Trophoblast cell (in vitro differentiated cells and primary cell): ENCODE results near the gene MGMT.

Source experiments
- DNase-seq, 2 donors: peaks; one replicate each; pipeline ENCODE4 v3.0.0-alpha.2; 2016
- H2AFZ ChIP-seq: 2 replicates; pipeline ENCODE4 v1.6.1; 2013; ENCODE audit warnings: low read length, moderate library complexity, mild to moderate bottlenecking; ENCODE audit not compliant: insufficient read depth, poor library complexity
- H2AK5ac ChIP-seq: 2 replicates; pipeline ENCODE4 v1.6.1; 2013; ENCODE audit warnings: mild to moderate bottlenecking, low read length
- H2BK120ac ChIP-seq: 2 replicates; pipeline ENCODE4 v1.6.1; 2013; ENCODE audit warnings: low read length, mild to moderate bottlenecking, moderate library complexity; ENCODE audit not compliant: insufficient read depth, poor library complexity
- H2BK12ac ChIP-seq: 2 replicates; pipeline ENCODE4 v1.6.1; 2013; ENCODE audit warnings: mild to moderate bottlenecking, low read length, moderate library complexity
- H2BK5ac ChIP-seq: 2 replicates; pipeline ENCODE4 v1.6.1; 2013; ENCODE audit warnings: low read length, low read depth, moderate library complexity, mild to moderate bottlenecking; ENCODE audit not compliant: poor library complexity
- H3K14ac ChIP-seq: 2 replicates; pipeline ENCODE4 v1.6.1; 2013; ENCODE audit warnings: mild to moderate bottlenecking, low read length
- H3K18ac ChIP-seq: 2 replicates; pipeline ENCODE4 v1.6.1; 2013; ENCODE audit warnings: mild to moderate bottlenecking, low read length
- H3K23ac ChIP-seq: 2 replicates; pipeline ENCODE4 v1.6.1; 2013; ENCODE audit warnings: low read length
- H3K27ac ChIP-seq: 2 replicates; pipeline ENCODE4 v1.5.1; 2013; ENCODE audit warnings: low read depth, mild to moderate bottlenecking, inconsistent platforms, low read length, moderate library complexity
- H3K27me3 ChIP-seq: 2 replicates; pipeline ENCODE4 v1.6.1; 2013; ENCODE audit warnings: inconsistent platforms, mild to moderate bottlenecking, low read length, moderate library complexity; ENCODE audit not compliant: insufficient read depth
- H3K36me3 ChIP-seq, 2 experiments: 1 replicate in 1 of 2; 2 replicates in 1 of 2; pipeline ENCODE4 v1.6.1; 2013; ENCODE audit warnings: low read length in 2 of 2, mild to moderate bottlenecking in 2 of 2, moderate library complexity in 1 of 2; ENCODE audit not compliant: insufficient read depth in 2 of 2, control insufficient read depth in 1 of 2
- H3K4ac ChIP-seq: 2 replicates; pipeline ENCODE4 v1.6.1; 2013; ENCODE audit warnings: low read depth, mild to moderate bottlenecking, low read length, moderate library complexity
- H3K4me1 ChIP-seq, 2 experiments: 1 replicate in 1 of 2; 2 replicates in 1 of 2; pipeline ENCODE4 v1.6.1; 2013; ENCODE audit warnings: low read length in 2 of 2, mild to moderate bottlenecking in 2 of 2, moderate library complexity in 1 of 2; ENCODE audit not compliant: insufficient read depth in 2 of 2, control insufficient read depth in 1 of 2
- H3K4me2 ChIP-seq: 2 replicates; pipeline ENCODE4 v1.6.1; 2013; ENCODE audit warnings: inconsistent platforms, mild to moderate bottlenecking, low read length, moderate library complexity
- H3K4me3 ChIP-seq: 2 replicates; pipeline ENCODE4 v1.5.1; 2013; ENCODE audit warnings: mild to moderate bottlenecking, low read depth, low read length, inconsistent platforms
- H3K79me1 ChIP-seq: one replicate; pipeline ENCODE4 v1.6.1; 2013; ENCODE audit warnings: low read length
- H3K79me2 ChIP-seq: 2 replicates; pipeline ENCODE4 v1.6.1; 2013; ENCODE audit warnings: low read length, mild to moderate bottlenecking; ENCODE audit not compliant: control insufficient read depth, insufficient read depth, poor library complexity
- H3K9ac ChIP-seq: 2 replicates; pipeline ENCODE4 v1.6.1; 2013; ENCODE audit warnings: mild to moderate bottlenecking, low read length
- H3K9me3 ChIP-seq: 2 replicates; pipeline ENCODE4 v1.6.1; 2013; ENCODE audit warnings: low read depth, mild to moderate bottlenecking, control low read depth, inconsistent platforms, low read length; ENCODE audit not compliant: insufficient read depth
- H4K12ac ChIP-seq: 2 replicates; pipeline ENCODE4 v1.6.1; 2013; ENCODE audit warnings: low read depth, mild to moderate bottlenecking, low read length, moderate library complexity
- H4K8ac ChIP-seq: 2 replicates; pipeline ENCODE4 v1.6.1; 2013; ENCODE audit warnings: low read depth, mild to moderate bottlenecking, low read length, moderate library complexity
- H4K91ac ChIP-seq: one replicate; pipeline ENCODE4 v1.6.1; 2013; ENCODE audit warnings: low read depth, mild to moderate bottlenecking, low read length, moderate library complexity
- WGBS: extraction: QIAGEN DNeasy Blood & Tissue Kit; methylation state at CpG from one replicate; pipeline ENCODE4 v1.1.7; 2013; ENCODE audit warnings: missing lambda C conversion rate; ENCODE audit not compliant: insufficient read length, insufficient coverage; ENCODE audit errors: extremely low coverage; 5-methylcytosine and 5-hydroxymethylcytosine counted together

Gene MGMT

DNA sequence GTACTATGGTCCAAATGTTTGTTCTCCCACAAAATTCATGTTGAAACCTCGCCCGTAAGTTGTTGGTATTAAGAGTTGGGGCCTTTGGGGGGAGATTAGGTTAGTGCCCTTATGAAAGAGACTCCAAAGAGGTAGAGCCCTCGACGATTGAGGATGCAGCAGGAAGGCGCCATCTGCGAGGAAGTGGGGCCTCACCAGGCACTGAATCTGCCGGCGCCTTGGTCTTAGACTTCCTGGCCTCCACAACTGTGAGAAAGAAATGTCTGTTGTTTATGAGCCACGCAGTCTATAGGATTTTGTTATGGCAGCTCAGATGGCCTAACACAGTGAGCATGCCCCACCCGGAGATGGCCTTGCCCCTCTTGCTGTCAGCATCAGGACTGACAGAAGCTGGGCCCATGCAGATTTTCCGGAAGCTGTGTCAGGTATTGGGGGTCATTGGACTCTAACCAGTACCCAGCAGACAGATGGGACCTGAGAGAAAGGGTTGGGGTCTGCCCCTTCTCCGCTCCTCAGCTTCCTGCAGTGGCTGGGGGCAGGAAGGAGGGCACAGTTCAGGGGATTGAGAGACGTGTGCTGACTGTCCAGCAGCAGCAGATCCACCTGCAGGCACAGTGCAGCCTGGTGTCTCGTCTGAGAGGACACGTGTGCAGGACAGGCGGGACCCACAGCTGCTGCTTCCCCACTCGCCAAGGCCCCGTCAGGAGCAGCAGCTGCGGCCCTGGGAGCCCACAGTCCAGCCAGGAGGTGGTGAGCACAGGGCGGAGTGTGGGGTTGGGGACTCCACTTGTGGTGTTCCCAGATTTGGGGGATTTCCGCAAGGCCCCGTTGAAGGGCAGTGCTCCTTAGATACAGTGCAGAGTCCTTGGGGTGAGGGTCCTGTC is 47.8 kb downstream of the MGMT start:
- Histone ChIP-seq H3K79me2 (no peaks in the 10 kb centered on the region), H4K8ac (no peak overlapping the region), H2BK12ac (no peak overlapping the region), H2AK5ac (no peak overlapping the region), H2AFZ (no peak overlapping the region), H4K91ac (no peak overlapping the region), H2BK5ac (no peak overlapping the region), H3K18ac (no peak overlapping the region), H2BK120ac (no peak overlapping the region), H3K4me2 (no peak overlapping the region), H3K9me3 (no peaks in the 10 kb centered on the region), H3K4me3 (no peak overlapping the region), H3K14ac (no peak overlapping the region), H4K12ac (no peak overlapping the region), H3K79me1 (no peaks in the 10 kb centered on the region), H3K4ac (no peak overlapping the region), H3K27me3 (no peaks in the 10 kb centered on the region), H3K23ac (no peak overlapping the region), H3K4me1 (no peaks in the 10 kb centered on the region), H3K36me3 (no peaks in the 10 kb centered on the region), H3K9ac (no peak overlapping the region), H3K27ac (no peak overlapping the region)
- no peak for DNase-seq
- WGBS, result no CpG with 5 or more reads among the region's 22 CpGs

DNA sequence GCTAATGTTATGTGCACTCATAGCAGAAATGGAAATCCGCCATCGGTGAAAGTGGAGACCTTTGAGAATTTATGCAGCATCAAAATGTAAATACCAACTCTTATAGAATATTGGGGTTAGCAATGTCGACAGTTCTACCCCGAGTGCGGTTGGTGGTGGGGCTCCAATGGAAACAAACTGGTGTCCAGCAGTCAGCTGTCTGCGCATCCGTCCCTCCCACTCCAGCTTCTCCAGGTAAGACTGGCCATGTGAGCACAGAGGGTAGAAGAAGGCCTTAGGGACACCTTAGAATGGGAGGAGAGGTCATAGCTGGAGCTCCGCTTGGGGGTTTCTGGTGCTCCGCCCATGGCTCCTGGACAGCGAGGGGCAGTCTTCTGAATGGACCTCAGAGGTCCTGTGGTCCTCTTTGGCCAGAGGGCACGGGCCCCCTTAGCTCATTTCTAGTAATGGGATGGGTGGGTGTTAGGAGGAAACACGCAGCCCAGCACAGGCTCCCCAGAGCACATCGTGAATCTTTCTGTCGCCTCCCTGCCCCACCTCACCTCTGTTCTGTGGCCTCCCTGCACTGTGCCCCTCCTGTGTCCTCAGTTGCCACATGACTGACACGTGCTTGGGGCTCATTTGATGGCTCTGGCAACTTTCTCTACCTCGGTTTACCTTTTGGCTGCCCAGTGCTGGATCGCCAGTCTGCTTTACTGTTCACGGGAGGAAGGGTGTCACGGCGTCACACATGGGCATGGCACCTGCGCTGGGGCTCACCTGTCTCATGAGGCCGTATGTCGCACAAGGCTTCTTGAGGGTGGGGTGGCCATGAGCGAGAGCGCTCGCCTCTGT is 50.0 kb downstream of the MGMT start:
- Histone ChIP-seq H3K36me3 (no peaks in the 10 kb centered on the region), H3K79me2 (no peaks in the 10 kb centered on the region), H2BK120ac (no peak overlapping the region), H4K8ac (no peak overlapping the region), H3K18ac (no peak overlapping the region), H2BK5ac (no peak overlapping the region), H3K27me3 (no peaks in the 10 kb centered on the region), H2BK12ac (no peak overlapping the region), H2AFZ (no peak overlapping the region), H3K4me2 (no peak overlapping the region), H3K9me3 (no peaks in the 10 kb centered on the region), H4K91ac (no peak overlapping the region), H3K27ac (no peak overlapping the region), H2AK5ac (no peak overlapping the region), H3K4me3 (no peak overlapping the region), H3K79me1 (no peaks in the 10 kb centered on the region), H3K4ac (no peak overlapping the region), H3K14ac (no peak overlapping the region), H3K9ac (no peak overlapping the region), H3K23ac (no peak overlapping the region), H4K12ac (no peak overlapping the region), H3K4me1 (peaks cover 0 to 2% of the 10 kb centered on the region in 2 experiments)
- DNase-seq, result no peak
- no CpG with 5 or more reads among the region's 26 CpGs for WGBS

DNA sequence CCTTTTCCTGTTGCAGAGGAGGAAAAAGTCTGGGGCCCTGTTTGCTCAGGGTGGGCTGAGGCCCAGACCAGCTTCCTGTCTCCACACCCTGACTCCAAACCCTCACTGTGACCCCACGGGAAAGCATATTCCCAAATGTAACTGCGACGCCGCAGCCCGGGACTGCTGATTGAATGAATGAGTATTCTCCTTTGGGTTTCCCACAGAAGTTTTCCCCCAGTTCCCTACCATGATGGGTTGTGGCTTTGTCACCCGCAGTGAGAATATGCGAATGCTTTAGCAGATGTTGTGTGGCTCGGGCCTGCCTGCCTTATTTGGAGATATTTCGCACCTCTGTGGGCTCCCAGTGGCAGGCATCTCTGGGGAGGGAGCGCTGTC is 50.6 kb downstream of the MGMT start:
- no peak overlapping the region for H3K4me3 ChIP-seq
- no peak overlapping the region for H3K9ac ChIP-seq
- H3K79me1 ChIP-seq, result no peaks in the 10 kb centered on the region
- no peak overlapping the region for H4K91ac ChIP-seq
- H3K4me2 ChIP-seq, result no peak overlapping the region
- peaks cover 0 to 3% of the 10 kb centered on the region in 2 experiments for H3K4me1 ChIP-seq
- no peak overlapping the region for H4K12ac ChIP-seq
- H3K18ac ChIP-seq, result no peak overlapping the region
- H3K4ac ChIP-seq, result no peak overlapping the region
- H2AK5ac ChIP-seq, result no peak overlapping the region
- H2BK120ac ChIP-seq, result no peak overlapping the region
- H4K8ac ChIP-seq, result no peak overlapping the region
- no peak overlapping the region for H2BK5ac ChIP-seq
- H3K23ac ChIP-seq, result no peak overlapping the region
- no CpG with 5 or more reads among the region's 10 CpGs for WGBS
- H3K14ac ChIP-seq, result no peak overlapping the region
- no peak overlapping the region for H2AFZ ChIP-seq
- H2BK12ac ChIP-seq, result no peak overlapping the region
- H3K79me2 ChIP-seq, result no peaks in the 10 kb centered on the region
- no peak overlapping the region for H3K27ac ChIP-seq
- H3K27me3 ChIP-seq, result no peaks in the 10 kb centered on the region
- DNase-seq, result no peak
- no peaks in the 10 kb centered on the region for H3K9me3 ChIP-seq
- H3K36me3 ChIP-seq, result no peaks in the 10 kb centered on the region

DNA sequence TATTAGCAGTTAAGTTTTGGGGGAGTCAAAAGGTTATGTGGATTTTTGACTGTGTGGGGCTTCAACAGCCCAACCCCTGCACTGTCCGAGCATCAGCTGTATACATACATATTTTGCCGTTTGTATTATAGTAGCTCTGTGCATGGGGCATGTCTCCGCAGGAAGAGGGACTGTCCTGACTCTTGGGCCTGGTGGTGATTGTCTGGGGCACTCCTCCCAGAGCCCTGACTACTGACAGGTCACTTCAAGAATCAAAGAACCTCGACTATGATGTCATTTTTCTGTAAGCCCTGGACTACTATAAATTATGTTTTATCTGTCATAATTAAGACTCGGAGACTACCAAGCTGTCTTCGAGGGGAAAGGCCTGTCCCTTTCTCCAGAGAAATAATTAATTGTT is 51.8 kb downstream of the MGMT start:
- Histone ChIP-seq H3K36me3 (no peaks in the 10 kb centered on the region), H3K14ac (no peak overlapping the region), H3K18ac (no peak overlapping the region), H3K23ac (no peak overlapping the region), H3K4me2 (no peak overlapping the region), H2AFZ (no peak overlapping the region), H3K4me3 (no peak overlapping the region), H2BK12ac (no peak overlapping the region), H4K8ac (no peak overlapping the region), H3K4ac (no peak overlapping the region), H2BK5ac (no peak overlapping the region), H4K12ac (no peak overlapping the region), H2AK5ac (no peak overlapping the region), H3K79me2 (no peaks in the 10 kb centered on the region), H3K9me3 (no peaks in the 10 kb centered on the region), H2BK120ac (no peak overlapping the region), H3K27me3 (no peaks in the 10 kb centered on the region), H3K27ac (no peak overlapping the region), H4K91ac (no peak overlapping the region), H3K79me1 (no peaks in the 10 kb centered on the region), H3K4me1 (peaks cover 0 to 3% of the 10 kb centered on the region in 2 experiments), H3K9ac (no peak overlapping the region)
- no CpG with 5 or more reads among the region's 6 CpGs for WGBS
- no peak for DNase-seq
